ENCODE results near the gene TCF4.
"Not testable (repeated sequence)": the region's sequence is repeated elsewhere in the genome, so short reads cannot be mapped to it uniquely, and the experiment has no call there.

Gene TCF4

DNA sequence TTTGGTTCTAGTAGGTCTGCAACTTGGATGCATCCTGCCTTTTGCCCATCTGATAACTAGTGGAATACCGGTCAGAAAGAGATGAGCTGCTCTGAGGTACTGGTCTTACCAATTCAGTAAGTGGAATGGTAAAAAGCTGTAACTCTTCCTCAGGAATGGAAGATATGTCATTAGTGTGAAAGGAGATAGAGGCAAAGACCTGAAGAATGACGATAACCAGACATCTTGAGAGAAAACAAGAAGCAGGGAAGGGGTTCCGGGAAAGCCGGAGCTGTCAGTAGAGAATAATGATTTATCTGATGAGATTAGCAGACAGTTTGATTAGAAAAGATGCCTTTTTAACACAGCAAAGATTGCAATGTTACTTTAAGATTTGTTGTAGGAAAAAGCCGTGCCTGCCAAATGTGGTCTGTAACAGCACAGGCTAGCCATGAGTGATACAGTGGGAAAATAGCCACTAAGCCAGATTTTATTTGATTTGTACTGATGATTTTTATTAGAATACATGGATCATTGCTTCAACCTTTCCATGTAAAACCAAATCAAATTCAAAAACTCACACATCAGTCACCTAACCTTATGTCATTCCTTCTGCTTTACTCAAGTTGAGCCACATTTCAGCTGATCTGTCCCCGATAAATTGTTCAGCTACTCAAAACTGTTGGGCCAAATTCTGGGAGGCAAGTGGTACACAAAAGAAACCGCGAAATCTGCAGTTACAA, 110.0 kb downstream of the TCF4 start:
- DNase-seq (ENCODE audit: low read depth): peak; percentile 48
- peak overlapping the region; percentile 68 for H3K4me3 ChIP-seq (ENCODE audit: low read length)

GRCh38 chr18:55477499-55477859, 110.5 kb downstream of the TCF4 start:
- DNase-seq (ENCODE audit: low read depth): peak; percentile 56
- H3K4me3 ChIP-seq (ENCODE audit: low read length): peak overlapping the region; percentile 68
- TF ChIP-seq, protein P1, sequence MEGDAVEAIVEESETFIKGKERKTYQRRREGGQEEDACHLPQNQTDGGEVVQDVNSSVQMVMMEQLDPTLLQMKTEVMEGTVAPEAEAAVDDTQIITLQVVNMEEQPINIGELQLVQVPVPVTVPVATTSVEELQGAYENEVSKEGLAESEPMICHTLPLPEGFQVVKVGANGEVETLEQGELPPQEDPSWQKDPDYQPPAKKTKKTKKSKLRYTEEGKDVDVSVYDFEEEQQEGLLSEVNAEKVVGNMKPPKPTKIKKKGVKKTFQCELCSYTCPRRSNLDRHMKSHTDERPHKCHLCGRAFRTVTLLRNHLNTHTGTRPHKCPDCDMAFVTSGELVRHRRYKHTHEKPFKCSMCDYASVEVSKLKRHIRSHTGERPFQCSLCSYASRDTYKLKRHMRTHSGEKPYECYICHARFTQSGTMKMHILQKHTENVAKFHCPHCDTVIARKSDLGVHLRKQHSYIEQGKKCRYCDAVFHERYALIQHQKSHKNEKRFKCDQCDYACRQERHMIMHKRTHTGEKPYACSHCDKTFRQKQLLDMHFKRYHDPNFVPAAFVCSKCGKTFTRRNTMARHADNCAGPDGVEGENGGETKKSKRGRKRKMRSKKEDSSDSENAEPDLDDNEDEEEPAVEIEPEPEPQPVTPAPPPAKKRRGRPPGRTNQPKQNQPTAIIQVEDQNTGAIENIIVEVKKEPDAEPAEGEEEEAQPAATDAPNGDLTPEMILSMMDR (conservative IDR thresholded peaks at IDR 0.05; ENCODE audit: low read length): peak; percentile 42

More for the DNA sequence above, 110.0 kb downstream of the TCF4 start:
- TF ChIP-seq, protein P1 (conservative IDR thresholded peaks at IDR 0.05; ENCODE audit: low read length): no peak

GRCh38 chr18:55475916-55476315, 112.1 kb downstream of the TCF4 start:
- peak; percentile 42 for DNase-seq (ENCODE audit: low read depth)
- TF ChIP-seq, protein P1 (conservative IDR thresholded peaks at IDR 0.05; ENCODE audit: low read length): no peak
- H3K4me3 ChIP-seq (ENCODE audit: low read length): no peak overlapping the region

GRCh38 chr18:55475467-55475866, 112.5 kb downstream of the TCF4 start:
- TF ChIP-seq, protein P1 (conservative IDR thresholded peaks at IDR 0.05; ENCODE audit: low read length): no peak
- DNase-seq (ENCODE audit: low read depth): no peak

GRCh38 chr18:55473560-55473959, 114.4 kb downstream of the TCF4 start:
- no peak for DNase-seq (ENCODE audit: low read depth)
- TF ChIP-seq, protein P1 (conservative IDR thresholded peaks at IDR 0.05; ENCODE audit: low read length): no peak
- H3K4me3 ChIP-seq (ENCODE audit: low read length): no peak overlapping the region

More at GRCh38 chr18:55475467-55475866, 112.5 kb downstream of the TCF4 start:
- no peak overlapping the region for H3K4me3 ChIP-seq (ENCODE audit: low read length)

DNA sequence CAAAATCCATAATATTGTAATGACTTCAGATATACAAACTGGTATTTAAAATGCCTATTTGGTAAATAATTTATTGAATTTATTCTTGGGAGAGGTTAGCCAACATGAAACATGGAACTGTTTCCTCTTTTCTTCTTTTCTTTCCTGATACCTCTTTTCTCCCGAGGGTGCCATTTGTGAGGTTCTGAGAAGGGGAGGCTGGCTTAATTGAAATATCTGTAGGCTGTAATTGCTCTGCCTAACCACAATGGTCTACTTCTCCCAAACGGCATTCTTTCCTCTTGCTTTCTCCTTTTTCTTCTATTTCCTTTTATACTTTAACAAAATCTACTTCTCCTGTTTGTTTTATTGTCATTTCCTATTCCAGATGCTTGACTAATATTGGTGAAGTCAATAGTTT, 114.9 kb downstream of the TCF4 start:
- TF ChIP-seq, protein P1 (conservative IDR thresholded peaks at IDR 0.05; ENCODE audit: low read length): no peak
- no peak for DNase-seq (ENCODE audit: low read depth)
- no peak overlapping the region for H3K4me3 ChIP-seq (ENCODE audit: low read length)

- no peak overlapping the region for H3K4me3 ChIP-seq (ENCODE audit: low read length)
- TF ChIP-seq, protein P1 (conservative IDR thresholded peaks at IDR 0.05; ENCODE audit: low read length): no peak
- no peak for DNase-seq (ENCODE audit: low read depth)
These were observed 117.2 kb downstream of the TCF4 start for GRCh38 chr18:55470826-55471225.

GRCh38 chr18:55469134-55469533, 118.9 kb downstream of the TCF4 start:
- DNase-seq (ENCODE audit: low read depth); H3K4me3 ChIP-seq (ENCODE audit: low read length): not testable (repeated sequence)

Measured in AG10803 (cell line).